GM12873 (cell line): ENCODE measurements around the gene ZNF316.

Experiments
- TF ChIP-seq, protein P1 (sequence below): IDR thresholded peaks from 2 replicates; pipeline ENCODE4 v1.5.1; 2012; ENCODE audit warnings: low read depth, mild to moderate bottlenecking, moderate library complexity, low read length, control low read depth; ENCODE audit not compliant: insufficient read depth; ENCODE audit errors: missing control alignments

Gene ZNF316

DNA sequence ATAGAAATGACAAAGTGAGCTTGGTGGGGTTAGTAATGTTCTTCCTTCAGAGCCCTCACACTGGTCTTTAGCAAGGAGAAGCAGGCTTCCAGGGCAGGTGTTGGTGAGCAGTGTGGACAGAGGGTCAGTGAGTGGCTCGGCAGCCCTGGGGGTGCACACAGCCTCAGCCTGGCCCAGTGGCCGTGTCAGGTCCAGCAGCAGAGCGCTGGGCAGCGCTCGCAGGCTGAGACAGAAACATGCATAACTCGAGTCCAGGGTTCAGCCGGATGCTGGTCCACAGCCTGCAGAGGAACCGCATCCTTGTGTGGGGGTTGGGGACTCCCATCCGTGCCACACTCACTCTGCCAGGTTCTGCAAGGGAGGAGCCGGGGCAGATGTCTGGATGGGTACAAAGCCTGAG is 32.7 kb upstream of the ZNF316 start:
- TF ChIP-seq, protein P1, sequence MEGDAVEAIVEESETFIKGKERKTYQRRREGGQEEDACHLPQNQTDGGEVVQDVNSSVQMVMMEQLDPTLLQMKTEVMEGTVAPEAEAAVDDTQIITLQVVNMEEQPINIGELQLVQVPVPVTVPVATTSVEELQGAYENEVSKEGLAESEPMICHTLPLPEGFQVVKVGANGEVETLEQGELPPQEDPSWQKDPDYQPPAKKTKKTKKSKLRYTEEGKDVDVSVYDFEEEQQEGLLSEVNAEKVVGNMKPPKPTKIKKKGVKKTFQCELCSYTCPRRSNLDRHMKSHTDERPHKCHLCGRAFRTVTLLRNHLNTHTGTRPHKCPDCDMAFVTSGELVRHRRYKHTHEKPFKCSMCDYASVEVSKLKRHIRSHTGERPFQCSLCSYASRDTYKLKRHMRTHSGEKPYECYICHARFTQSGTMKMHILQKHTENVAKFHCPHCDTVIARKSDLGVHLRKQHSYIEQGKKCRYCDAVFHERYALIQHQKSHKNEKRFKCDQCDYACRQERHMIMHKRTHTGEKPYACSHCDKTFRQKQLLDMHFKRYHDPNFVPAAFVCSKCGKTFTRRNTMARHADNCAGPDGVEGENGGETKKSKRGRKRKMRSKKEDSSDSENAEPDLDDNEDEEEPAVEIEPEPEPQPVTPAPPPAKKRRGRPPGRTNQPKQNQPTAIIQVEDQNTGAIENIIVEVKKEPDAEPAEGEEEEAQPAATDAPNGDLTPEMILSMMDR: no peak

DNA sequence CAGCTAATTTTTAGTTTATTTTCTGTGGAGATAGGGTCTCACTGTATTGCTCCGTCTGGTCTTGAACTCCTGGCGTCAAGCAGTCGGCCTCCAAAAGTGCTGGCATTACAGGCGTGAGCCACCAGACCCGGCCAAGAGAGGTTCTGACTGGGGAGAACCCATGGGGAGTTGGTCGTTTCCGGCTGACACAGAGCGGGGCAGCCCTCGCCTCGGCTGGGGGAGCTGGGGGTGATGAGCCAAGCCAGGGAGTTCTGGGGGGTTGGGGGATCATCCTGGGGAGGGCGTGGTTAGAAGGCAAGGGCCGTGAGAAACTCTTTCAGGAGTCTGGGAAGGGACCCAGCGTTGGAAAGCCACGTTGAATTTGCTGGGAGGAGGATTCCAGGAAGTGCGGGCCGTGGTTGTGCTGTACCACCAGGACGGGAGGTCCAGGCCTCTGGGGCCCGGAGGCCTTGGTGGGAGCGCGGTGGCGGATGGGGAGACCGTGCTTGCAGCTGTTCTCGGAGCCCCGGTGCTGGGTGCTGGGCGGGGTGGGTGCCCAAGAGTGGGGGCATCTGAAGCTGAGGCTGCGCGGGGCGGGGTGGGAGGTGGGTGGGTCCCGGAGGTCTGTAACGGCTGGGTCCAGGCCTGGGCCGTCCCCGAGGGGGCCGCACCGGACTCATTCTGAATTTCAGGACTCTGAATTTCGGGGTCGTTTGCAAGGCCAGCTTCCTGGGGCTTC is 30.1 kb upstream of the ZNF316 start:
- TF ChIP-seq, protein P1: no peak

DNA sequence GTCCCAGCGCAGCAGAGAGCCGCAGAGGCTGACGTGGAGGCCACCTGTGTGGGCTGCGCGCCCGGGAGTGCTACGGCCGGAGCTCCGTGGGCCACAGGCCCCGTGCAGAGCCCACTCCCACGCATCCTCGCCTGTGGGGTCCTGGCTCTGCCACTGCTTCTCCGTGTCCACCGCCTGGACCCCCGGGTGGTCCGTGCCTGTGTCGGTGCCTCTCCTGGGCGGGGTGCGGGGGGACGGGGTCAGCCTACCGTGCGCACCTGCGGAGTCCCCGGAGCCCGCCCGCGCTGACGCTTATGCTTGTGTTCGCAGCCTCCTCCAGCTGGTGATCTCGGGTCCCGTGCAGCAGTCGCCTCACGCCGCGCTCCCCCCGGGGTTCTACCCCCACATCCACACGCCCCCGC is 29.5 kb upstream of the ZNF316 start:
- TF ChIP-seq, protein P1: no peak

DNA sequence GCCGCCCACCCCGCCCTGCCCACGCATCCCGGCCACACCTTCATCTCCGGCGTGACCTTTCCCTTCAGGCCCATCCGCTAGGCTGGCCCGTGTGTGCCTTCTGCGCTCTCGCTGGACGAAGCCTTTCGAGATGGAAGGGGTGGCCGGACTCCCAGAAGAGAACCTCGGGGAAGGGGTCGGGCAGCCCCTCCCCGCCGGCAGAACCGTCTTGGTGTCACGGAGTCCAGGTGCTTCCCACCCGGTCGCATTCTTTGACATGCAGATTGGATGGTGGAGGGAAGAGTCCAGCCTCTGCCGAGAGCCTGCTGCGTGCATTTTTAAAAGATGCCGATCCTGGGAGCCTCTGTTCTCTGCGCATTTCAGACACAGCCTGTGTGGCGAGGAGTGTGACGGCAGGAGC is 29.0 kb upstream of the ZNF316 start:
- TF ChIP-seq, protein P1: no peak

DNA sequence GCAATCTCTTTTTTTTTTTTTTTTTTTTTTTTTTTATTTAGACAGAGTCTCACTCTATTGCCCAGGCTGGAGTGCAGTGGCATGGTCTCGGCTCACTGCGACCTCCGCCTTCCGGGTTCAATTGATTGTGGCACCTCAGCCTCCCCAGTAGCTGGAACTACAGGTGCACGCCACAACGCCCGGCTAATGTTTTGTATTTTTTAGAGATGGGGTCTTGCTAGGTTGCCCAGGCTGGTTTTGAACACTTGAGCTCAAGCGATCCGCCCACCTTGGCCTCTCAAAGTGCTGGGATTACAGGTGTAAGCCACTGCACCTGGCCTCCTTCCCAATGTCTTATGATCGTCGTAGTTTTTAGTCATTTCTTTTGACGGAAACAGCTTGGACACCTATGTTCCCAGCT is 28.3 kb upstream of the ZNF316 start:
- TF ChIP-seq, protein P1: no peak

DNA sequence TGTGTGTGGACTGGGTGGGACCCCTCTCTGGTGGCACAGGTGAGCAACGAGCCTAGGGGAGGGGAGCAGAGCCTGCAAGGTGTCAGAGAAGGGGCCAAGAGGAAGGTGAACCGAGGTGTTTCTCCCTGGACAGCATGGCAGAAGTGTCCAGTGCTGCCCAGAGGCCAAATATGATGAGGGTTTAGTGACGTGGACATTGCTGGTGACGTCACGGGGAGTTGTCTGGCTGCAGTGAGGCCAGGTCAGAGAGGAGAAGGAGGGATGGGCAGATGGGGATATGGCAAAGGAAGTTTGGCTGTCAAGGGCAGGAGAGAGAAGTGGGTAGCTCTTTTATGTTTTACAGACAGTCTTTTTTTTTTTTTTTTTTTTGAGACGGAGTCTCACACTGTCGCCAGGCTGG is 24.3 kb upstream of the ZNF316 start:
- TF ChIP-seq, protein P1: no peak

DNA sequence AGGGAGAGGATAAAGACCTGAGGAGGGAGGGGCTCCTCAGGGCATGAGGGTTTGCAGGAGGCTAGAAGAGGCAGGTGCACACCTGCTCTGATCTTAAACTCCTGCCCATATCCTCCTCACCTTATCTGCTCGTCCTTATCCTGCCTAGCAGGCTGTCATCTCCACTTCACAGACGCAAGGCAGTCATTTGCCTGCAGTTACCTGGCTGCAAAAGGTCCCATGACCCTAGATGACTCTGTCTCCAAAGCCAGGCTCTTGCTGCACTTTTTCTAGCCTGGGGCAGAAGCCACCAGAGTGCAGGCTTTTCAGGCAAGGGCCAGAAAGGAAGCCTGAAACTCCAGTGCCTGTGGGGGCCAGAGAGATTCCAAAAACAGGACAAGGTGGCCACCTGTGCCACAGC is 23.4 kb upstream of the ZNF316 start:
- TF ChIP-seq, protein P1: no peak
